Measurements from ENCODE around the gene C16orf89. TPM values are rescaled to one million over a fixed set of nuclear protein-coding genes. Genes with fewer than 3 reads are reported as not detected.

Gene C16orf89
- total RNA-seq, 1 donor from 2014 or later: not detected

GRCh38 chr16:5012887-5013286 lies 52.9 kb downstream of the C16orf89 start:
- Histone ChIP-seq H3K27me3 (ENCODE audit: control insufficient read depth, insufficient read depth, low read length) (peaks cover 4% of the 10 kb centered on the region), H3K4me3 (ENCODE audit: low read depth, low read length) (no peak overlapping the region), H3K36me3 (ENCODE audit: control insufficient read depth, insufficient read depth, low read length) (no peaks in the 10 kb centered on the region)
- DNase-seq (ENCODE audit: low read depth): no peak
- no peak for TF ChIP-seq CTCF (IDR thresholded peaks at IDR 0.05; ENCODE audit: insufficient read depth, low read length, severe bottlenecking)
- FAIRE-seq: no peak

- DNase-seq (ENCODE audit: low read depth) (no peak), FAIRE-seq (no peak)
- H3K4me3 ChIP-seq (ENCODE audit: low read depth, low read length): no peak overlapping the region
- TF ChIP-seq CTCF (IDR thresholded peaks at IDR 0.05; ENCODE audit: insufficient read depth, low read length, severe bottlenecking): no peak
- no peaks in the 10 kb centered on the region for H3K36me3 ChIP-seq (ENCODE audit: control insufficient read depth, insufficient read depth, low read length)
- H3K27me3 ChIP-seq (ENCODE audit: control insufficient read depth, insufficient read depth, low read length): peaks cover 4% of the 10 kb centered on the region
These were observed 54.1 kb downstream of the C16orf89 start for GRCh38 chr16:5011637-5012036.

GRCh38 chr16:5010576-5011329 lies 55.0 kb downstream of the C16orf89 start:
- Histone ChIP-seq H3K36me3 (ENCODE audit: control insufficient read depth, insufficient read depth, low read length) (no peaks in the 10 kb centered on the region), H3K4me3 (ENCODE audit: low read depth, low read length) (no peak overlapping the region), H3K27me3 (ENCODE audit: control insufficient read depth, insufficient read depth, low read length) (peaks cover 4% of the 10 kb centered on the region)
- FAIRE-seq (no peak), DNase-seq (ENCODE audit: low read depth) (no peak)
- TF ChIP-seq CTCF (IDR thresholded peaks at IDR 0.05; ENCODE audit: insufficient read depth, low read length, severe bottlenecking): no peak

GRCh38 chr16:5008311-5008731 lies 57.4 kb downstream of the C16orf89 start:
- H3K36me3 ChIP-seq (ENCODE audit: control insufficient read depth, insufficient read depth, low read length): no peaks in the 10 kb centered on the region
- DNase-seq (ENCODE audit: low read depth) (no peak), FAIRE-seq (no peak)
- no peak for TF ChIP-seq CTCF (IDR thresholded peaks at IDR 0.05; ENCODE audit: insufficient read depth, low read length, severe bottlenecking)
- no peak overlapping the region for H3K4me3 ChIP-seq (ENCODE audit: low read depth, low read length)
- peaks cover 4% of the 10 kb centered on the region for H3K27me3 ChIP-seq (ENCODE audit: control insufficient read depth, insufficient read depth, low read length)

DNA sequence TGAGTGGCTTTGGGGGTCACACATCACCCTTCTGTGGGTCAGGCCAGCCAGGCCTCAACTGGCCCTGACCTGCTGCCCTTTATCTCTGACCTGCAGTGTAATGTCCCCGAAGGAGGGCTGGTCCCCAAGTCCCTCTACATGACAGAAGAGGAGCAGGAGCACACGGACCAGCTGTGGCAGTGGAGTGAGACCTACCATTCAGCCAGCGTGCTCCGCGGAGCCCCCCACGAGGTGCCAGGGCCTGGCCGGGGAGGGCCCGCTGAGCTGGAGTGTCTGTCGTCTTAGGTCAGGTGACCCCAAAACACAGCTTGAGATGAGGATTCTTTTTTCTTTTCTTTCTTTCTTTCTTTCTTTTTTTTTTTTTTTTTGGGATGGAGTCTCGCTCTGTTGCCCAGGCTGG lies 58.5 kb downstream of the C16orf89 start:
- no peak for DNase-seq (ENCODE audit: low read depth)
- H3K4me3 ChIP-seq (ENCODE audit: low read depth, low read length): no peak overlapping the region
- FAIRE-seq: no peak
- no peaks in the 10 kb centered on the region for H3K36me3 ChIP-seq (ENCODE audit: control insufficient read depth, insufficient read depth, low read length)
- TF ChIP-seq CTCF (IDR thresholded peaks at IDR 0.05; ENCODE audit: insufficient read depth, low read length, severe bottlenecking): no peak
- peaks cover 4% of the 10 kb centered on the region for H3K27me3 ChIP-seq (ENCODE audit: control insufficient read depth, insufficient read depth, low read length)

All from bronchial epithelial cell (primary cell).